Neutrophil (primary cell): ENCODE results near the gene REV3L.

Source experiments
- H3K27ac ChIP-seq: fragments of 200-600 bp; sonication (generic); 2 replicates; pipeline ENCODE4 v1.5.1; 2016; ENCODE audit warnings: mild to moderate bottlenecking, moderate library complexity
- H3K27me3 ChIP-seq: fragments of 200-600 bp; sonication (generic); 2 replicates; pipeline ENCODE4 v1.6.0; 2016; ENCODE audit warnings: mild to moderate bottlenecking
- H3K36me3 ChIP-seq: fragments of 200-600 bp; sonication (generic); 2 replicates; pipeline ENCODE4 v1.5.1; 2017
- H3K4me1 ChIP-seq, 2 experiments: fragments of 200-600 bp in 1 of 2; sonication (generic) in 1 of 2; 1 replicate in 1 of 2; 2 replicates in 1 of 2; pipeline versions ENCODE4 v1.5.1 to v1.6.1; 2013 to 2016; ENCODE audit warnings: low read depth in 1 of 2, low read length in 1 of 2, mild to moderate bottlenecking in 1 of 2, moderate library complexity in 1 of 2; ENCODE audit not compliant: control insufficient read depth in 1 of 2, insufficient read depth in 1 of 2
- H3K4me3 ChIP-seq, 2 experiments: fragments of 200-600 bp in 1 of 2; sonication (generic) in 1 of 2; 1 replicate in 1 of 2; 2 replicates in 1 of 2; pipeline ENCODE4 v1.5.1; 2013 to 2016; ENCODE audit warnings: low read depth in 1 of 2, low read length in 1 of 2, mild to moderate bottlenecking in 1 of 2, moderate library complexity in 1 of 2
- H3K9me3 ChIP-seq: fragments of 200-600 bp; sonication (generic); 2 replicates; pipeline ENCODE4 v1.5.1; 2016
- TF ChIP-seq, protein P1 (sequence below): fragments of 200-600 bp; sonication (generic); IDR thresholded peaks from 2 replicates; pipeline ENCODE4 v1.5.1; 2016; ENCODE audit warnings: antibody characterized with exemption

Gene REV3L, protein sequence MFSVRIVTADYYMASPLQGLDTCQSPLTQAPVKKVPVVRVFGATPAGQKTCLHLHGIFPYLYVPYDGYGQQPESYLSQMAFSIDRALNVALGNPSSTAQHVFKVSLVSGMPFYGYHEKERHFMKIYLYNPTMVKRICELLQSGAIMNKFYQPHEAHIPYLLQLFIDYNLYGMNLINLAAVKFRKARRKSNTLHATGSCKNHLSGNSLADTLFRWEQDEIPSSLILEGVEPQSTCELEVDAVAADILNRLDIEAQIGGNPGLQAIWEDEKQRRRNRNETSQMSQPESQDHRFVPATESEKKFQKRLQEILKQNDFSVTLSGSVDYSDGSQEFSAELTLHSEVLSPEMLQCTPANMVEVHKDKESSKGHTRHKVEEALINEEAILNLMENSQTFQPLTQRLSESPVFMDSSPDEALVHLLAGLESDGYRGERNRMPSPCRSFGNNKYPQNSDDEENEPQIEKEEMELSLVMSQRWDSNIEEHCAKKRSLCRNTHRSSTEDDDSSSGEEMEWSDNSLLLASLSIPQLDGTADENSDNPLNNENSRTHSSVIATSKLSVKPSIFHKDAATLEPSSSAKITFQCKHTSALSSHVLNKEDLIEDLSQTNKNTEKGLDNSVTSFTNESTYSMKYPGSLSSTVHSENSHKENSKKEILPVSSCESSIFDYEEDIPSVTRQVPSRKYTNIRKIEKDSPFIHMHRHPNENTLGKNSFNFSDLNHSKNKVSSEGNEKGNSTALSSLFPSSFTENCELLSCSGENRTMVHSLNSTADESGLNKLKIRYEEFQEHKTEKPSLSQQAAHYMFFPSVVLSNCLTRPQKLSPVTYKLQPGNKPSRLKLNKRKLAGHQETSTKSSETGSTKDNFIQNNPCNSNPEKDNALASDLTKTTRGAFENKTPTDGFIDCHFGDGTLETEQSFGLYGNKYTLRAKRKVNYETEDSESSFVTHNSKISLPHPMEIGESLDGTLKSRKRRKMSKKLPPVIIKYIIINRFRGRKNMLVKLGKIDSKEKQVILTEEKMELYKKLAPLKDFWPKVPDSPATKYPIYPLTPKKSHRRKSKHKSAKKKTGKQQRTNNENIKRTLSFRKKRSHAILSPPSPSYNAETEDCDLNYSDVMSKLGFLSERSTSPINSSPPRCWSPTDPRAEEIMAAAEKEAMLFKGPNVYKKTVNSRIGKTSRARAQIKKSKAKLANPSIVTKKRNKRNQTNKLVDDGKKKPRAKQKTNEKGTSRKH (N-terminal part only)

DNA sequence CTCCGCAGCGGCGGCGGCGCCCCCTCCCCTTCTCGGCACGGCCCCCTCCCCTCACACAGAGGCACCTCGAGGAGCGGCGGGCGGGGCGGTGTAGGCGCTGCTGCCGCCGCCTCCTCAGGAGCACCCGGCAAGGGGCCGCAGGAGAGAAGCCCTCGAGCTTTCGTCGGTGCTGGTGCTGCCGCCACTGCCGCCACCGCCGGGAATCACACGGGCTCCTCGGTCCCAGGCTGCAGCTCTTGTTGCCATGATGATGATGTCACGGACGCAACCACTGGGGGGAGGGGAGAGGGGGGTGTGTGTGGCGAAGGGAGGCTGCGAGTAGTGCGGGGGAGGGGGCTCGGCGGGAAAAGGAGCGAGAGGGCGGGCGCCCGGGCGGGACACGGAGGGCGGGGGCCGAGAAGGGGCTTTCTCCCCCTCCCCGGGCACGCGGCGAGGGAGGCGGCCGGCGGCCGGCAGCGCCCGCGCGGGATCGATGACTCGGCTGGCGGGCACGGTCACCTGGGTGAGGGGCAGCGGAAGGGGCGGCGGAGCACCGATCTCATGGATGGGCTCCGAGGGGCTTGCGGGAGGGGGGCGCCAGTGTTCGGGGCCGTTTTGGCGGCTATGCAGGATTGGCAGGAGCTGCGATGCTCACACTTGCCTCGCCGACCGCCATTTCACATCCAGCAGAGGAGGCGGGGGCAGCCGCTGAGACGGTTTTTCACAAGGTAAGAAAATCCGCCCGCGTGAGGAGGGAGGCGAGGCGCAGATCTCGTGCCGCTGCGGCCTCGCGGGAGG, at the start of gene REV3L:
REV3L (minus strand) TSS at position 260 of the 777 bp plus-strand sequence. CDS start 330 bp downstream, outside the sequence.
- H3K9me3 ChIP-seq = no peaks in the 10 kb centered on the region
- H3K4me3 ChIP-seq = peak within 1 kb of the TSS; percentile 84 to 87
- peaks cover 49 to 53% of the 10 kb centered on the region in 2 experiments for H3K4me1 ChIP-seq
- no peaks in the 10 kb centered on the region for H3K36me3 ChIP-seq
- TF ChIP-seq, protein P1, sequence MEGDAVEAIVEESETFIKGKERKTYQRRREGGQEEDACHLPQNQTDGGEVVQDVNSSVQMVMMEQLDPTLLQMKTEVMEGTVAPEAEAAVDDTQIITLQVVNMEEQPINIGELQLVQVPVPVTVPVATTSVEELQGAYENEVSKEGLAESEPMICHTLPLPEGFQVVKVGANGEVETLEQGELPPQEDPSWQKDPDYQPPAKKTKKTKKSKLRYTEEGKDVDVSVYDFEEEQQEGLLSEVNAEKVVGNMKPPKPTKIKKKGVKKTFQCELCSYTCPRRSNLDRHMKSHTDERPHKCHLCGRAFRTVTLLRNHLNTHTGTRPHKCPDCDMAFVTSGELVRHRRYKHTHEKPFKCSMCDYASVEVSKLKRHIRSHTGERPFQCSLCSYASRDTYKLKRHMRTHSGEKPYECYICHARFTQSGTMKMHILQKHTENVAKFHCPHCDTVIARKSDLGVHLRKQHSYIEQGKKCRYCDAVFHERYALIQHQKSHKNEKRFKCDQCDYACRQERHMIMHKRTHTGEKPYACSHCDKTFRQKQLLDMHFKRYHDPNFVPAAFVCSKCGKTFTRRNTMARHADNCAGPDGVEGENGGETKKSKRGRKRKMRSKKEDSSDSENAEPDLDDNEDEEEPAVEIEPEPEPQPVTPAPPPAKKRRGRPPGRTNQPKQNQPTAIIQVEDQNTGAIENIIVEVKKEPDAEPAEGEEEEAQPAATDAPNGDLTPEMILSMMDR = peak; percentile 17
- H3K27me3 ChIP-seq = no peaks in the 10 kb centered on the region
- peak within 1 kb of the TSS; percentile 99 for H3K27ac ChIP-seq

DNA sequence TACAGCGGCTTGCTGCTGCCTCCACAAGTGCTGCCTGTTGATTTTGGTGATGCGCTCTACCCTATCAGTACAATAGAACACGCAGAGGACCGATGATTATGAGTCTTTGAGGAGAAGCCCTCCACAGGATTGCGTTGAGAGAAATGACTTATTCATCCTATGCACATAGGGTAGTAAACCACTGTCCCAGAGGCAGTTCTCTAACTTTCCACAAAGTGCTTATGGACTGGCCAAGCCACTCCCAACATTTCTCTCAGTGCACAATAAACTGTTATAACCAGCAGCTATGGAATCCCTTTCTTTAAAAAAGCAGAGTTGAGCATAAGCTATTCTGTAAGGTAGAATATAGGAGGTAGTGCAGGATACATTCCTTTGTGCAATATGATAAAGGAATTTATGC, 48.2 kb upstream of the REV3L start:
- H3K4me1 ChIP-seq = peaks cover 23 to 24% of the 10 kb centered on the region in 2 experiments
- H3K36me3 ChIP-seq = no peaks in the 10 kb centered on the region
- H3K27me3 ChIP-seq = no peaks in the 10 kb centered on the region
- H3K4me3 ChIP-seq = no peak overlapping the region
- H3K27ac ChIP-seq = no peak overlapping the region
- TF ChIP-seq, protein P1 = no peak
- no peaks in the 10 kb centered on the region for H3K9me3 ChIP-seq

DNA sequence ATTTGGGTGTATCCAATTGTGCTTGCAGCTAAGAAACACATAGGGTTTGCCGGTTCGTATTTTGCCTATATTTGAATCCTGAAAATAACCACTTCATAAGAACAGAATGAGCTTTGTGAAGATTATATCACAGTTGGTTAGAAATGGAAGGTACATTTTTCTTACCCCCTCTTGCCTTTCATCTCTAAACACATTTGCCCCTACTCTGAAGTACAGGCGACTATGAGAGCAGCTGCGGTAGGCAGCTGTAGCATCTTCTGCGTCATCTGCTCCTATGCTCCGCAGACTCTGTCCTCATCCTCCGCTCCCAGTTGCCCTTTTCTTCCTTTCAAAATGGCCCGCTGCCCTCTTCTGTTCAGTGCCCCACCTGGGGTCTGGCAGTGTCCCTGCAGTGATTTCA, 47.6 kb upstream of the REV3L start:
- Histone ChIP-seq H3K36me3 (no peaks in the 10 kb centered on the region), H3K9me3 (no peaks in the 10 kb centered on the region), H3K4me3 (no peak overlapping the region), H3K4me1 (peaks cover 24% of the 10 kb centered on the region in 2 experiments), H3K27me3 (no peaks in the 10 kb centered on the region), H3K27ac (no peak overlapping the region)
- TF ChIP-seq, protein P1 = no peak

DNA sequence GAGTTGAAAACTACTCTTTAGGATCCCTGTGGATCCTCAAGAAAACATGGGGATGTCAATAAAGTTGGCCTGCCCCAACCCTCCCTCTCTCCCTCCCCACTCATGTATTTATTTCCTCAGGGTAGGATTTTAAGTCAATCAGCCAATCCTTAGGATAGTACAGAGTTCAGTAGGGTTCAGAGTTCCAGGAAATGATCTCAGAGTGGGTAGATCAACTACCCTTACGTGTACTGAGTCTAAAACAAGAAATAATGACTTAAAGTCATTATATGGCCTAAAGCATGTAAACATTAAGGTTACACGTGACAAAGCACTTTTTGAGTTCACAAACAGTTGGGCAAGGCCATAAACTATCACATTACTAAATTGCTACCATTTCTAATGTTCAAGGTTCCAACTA, 47.2 kb upstream of the REV3L start:
- Histone ChIP-seq H3K36me3 (no peaks in the 10 kb centered on the region), H3K27ac (no peak overlapping the region), H3K9me3 (no peaks in the 10 kb centered on the region), H3K27me3 (no peaks in the 10 kb centered on the region), H3K4me3 (no peak overlapping the region), H3K4me1 (peaks cover 25% of the 10 kb centered on the region in 2 experiments)
- TF ChIP-seq, protein P1 = no peak
